Measurements from ENCODE around the gene MEGF6.

The MEGF6 gene

DNA sequence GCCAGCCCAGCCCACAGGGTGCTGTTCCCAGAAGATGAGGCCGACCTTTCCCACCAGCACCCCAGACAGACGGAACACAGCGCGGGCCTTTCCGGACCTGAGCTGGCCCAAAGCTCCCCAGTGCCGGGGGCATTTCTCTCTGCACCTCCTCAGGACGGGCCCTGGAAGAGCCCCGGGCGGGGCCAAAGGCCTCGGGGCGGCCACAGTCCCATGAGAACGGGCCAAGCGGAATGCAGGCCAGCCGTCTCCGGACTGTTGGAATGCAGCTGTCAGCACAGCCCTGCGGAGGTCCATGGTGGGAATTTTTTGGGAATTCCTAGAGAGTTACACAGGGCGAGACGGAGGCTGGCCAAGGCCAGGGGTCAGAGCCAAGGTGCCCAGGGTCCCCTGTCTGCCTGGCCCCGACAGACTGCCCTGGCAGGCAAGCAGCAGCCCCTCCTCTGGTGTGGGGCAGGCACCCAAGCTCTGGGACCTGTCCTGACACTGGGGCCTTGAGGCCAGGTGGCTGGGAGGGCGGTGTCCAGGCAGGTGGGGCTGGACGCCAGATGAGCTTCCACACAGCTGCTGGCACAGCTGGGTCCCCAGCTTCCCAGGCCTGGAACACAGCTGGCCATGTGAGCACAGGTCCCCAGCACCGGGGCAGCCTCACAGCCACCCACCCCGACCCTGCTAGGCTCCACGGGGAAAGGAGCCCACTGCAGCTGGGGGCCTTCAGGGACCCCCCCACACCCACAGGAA, 63.0 kb downstream of the MEGF6 start:
- Mint-ChIP-seq H3K9me3 (no peaks in the 10 kb centered on the region), H3K27ac (no peak overlapping the region), H3K4me3 (no peak overlapping the region), H3K36me3 (ENCODE audit: low read depth) (no peaks in the 10 kb centered on the region), H3K4me1 (peaks cover 26% of the 10 kb centered on the region), H3K27me3 (ENCODE audit: low read depth, poor library complexity) (no peaks in the 10 kb centered on the region)
- no peak for DNase-seq
- TF ChIP-seq, protein P1, sequence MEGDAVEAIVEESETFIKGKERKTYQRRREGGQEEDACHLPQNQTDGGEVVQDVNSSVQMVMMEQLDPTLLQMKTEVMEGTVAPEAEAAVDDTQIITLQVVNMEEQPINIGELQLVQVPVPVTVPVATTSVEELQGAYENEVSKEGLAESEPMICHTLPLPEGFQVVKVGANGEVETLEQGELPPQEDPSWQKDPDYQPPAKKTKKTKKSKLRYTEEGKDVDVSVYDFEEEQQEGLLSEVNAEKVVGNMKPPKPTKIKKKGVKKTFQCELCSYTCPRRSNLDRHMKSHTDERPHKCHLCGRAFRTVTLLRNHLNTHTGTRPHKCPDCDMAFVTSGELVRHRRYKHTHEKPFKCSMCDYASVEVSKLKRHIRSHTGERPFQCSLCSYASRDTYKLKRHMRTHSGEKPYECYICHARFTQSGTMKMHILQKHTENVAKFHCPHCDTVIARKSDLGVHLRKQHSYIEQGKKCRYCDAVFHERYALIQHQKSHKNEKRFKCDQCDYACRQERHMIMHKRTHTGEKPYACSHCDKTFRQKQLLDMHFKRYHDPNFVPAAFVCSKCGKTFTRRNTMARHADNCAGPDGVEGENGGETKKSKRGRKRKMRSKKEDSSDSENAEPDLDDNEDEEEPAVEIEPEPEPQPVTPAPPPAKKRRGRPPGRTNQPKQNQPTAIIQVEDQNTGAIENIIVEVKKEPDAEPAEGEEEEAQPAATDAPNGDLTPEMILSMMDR (IDR thresholded peaks at IDR 0.05) = no peak

- no peaks in the 10 kb centered on the region for H3K27me3 Mint-ChIP-seq (ENCODE audit: low read depth, poor library complexity)
- no peak overlapping the region for H3K4me3 Mint-ChIP-seq
- TF ChIP-seq, protein P1 (IDR thresholded peaks at IDR 0.05) = no peak
- no peaks in the 10 kb centered on the region for H3K9me3 Mint-ChIP-seq
- peak; percentile 46 for DNase-seq
- no peak overlapping the region for H3K27ac Mint-ChIP-seq
- no peaks in the 10 kb centered on the region for H3K36me3 Mint-ChIP-seq (ENCODE audit: low read depth)
- H3K4me1 Mint-ChIP-seq = peaks cover 25% of the 10 kb centered on the region
Observed at GRCh38 chr1:3547055-3548005, 64.0 kb downstream of the MEGF6 start.

DNA sequence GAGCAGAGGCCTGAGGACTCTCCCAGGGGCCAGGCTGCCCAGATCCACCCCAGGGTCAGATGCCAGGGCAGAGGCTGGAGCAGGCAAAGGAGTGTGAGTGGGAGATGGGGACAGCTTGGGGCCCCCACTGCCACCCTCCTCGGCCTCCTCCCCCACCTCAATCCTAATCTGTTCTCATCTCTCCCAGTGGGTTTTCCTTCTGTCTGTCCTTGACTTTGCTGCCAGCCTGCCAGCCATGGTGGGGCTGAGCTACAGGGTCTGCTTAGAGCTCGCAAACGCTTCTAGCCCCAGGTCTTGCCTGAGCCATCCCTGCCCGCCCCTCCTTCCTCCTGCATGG, 65.3 kb downstream of the MEGF6 start:
- Mint-ChIP-seq H3K9me3 (no peaks in the 10 kb centered on the region), H3K4me3 (peak overlapping the region; percentile 50), H3K36me3 (ENCODE audit: low read depth) (no peaks in the 10 kb centered on the region), H3K4me1 (peaks cover 25% of the 10 kb centered on the region), H3K27ac (no peak overlapping the region), H3K27me3 (ENCODE audit: low read depth, poor library complexity) (no peaks in the 10 kb centered on the region)
- DNase-seq = no peak
- TF ChIP-seq, protein P1 (IDR thresholded peaks at IDR 0.05) = no peak

DNA sequence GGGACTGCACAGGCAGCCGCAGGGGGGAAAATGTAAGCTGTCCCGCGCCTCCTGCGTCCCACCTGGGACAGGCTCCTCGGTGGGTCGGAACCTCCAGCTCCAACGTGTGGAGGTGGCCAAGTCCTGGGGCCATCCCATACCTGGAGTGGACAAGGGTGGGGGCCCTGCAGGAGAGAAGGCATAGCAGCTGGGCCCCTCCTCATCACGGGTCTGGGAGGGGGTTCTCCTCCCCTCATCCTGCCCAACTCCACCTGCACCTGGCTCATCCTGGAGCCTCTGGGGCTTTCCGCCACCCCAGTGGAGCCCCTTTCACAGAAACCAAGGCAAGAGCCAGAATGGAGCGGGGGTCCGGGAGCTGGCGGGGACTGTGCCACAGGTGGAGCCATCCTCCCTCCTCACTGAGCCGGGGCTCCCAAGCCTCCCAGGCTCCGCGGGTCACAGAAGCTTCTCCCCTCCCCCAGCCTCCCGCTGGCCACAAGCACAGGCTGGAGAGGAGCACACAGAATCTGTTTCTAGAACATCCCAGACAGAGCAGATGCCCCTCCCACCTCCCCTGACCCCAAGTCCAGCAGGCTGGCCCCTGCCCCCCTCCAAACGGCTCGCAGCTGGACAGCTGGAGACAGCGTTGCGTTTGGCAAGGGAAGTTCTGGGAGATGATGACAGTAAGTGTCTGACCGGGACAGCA, 65.8 kb downstream of the MEGF6 start:
- no peaks in the 10 kb centered on the region for H3K36me3 Mint-ChIP-seq (ENCODE audit: low read depth)
- H3K4me3 Mint-ChIP-seq = peak overlapping the region; percentile 50
- H3K27me3 Mint-ChIP-seq (ENCODE audit: low read depth, poor library complexity) = no peaks in the 10 kb centered on the region
- peaks cover 25% of the 10 kb centered on the region for H3K4me1 Mint-ChIP-seq
- TF ChIP-seq, protein P1 (IDR thresholded peaks at IDR 0.05) = no peak
- no peak overlapping the region for H3K27ac Mint-ChIP-seq
- no peaks in the 10 kb centered on the region for H3K9me3 Mint-ChIP-seq
- DNase-seq = peak; percentile 57

DNA sequence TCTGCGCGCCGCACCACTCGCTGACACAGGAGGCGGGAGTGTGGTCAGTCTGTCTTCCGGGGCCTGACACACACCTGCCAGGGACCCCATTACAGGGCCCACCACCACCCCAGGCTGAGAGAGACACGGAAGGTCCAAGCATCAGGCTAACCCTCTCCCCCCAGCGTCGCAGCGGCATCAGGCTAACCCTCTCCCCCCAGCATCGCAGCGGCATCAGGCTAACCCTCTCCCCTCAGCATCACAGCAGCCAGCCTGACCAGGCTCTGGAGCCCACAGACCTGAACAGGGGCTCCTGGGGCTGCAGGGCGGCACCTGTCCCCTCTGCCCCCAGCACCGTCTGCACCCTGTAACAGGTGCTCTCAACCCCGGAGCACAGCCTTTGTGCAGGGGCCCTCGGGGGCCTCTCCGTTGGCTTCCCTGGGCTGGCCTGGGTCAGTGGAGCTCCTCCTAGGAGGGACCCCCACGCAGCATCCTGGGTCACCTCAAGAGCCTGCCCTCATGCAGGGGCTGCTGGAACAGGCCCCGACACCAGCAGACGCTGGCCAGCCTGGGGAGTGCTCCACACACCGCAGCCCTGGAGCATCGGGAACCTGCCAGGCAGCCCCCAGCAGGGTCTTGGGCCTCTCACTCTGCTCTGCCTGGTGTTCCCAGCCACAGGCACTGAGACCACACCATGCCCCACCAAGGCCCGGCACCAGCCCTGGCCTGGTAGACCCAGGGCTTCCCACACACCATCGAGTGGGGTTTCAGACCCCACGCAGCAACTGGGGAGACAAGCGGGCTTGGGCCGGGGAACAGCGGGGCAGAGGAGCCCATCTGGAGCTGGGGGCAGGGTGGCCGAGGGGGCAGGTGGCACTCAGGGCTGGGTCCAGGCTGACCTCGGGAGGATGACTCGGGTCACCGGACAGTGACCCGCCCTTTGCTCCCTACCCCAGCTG, 67.0 kb downstream of the MEGF6 start:
- H3K27ac Mint-ChIP-seq = no peak overlapping the region

More for the DNA sequence above, 67.0 kb downstream of the MEGF6 start:
- Mint-ChIP-seq H3K36me3 (ENCODE audit: low read depth) (no peaks in the 10 kb centered on the region), H3K27me3 (ENCODE audit: low read depth, poor library complexity) (no peaks in the 10 kb centered on the region), H3K9me3 (no peaks in the 10 kb centered on the region), H3K4me3 (no peak overlapping the region), H3K4me1 (peaks cover 25% of the 10 kb centered on the region)
- TF ChIP-seq, protein P1 (IDR thresholded peaks at IDR 0.05) = no peak
- DNase-seq = no peak

All from nephron progenitor cell (in vitro differentiated cells).